Spleen (tissue), 7 donors: ENCODE measurements around the gene MCF2L.

ENCODE experiments used
- CTCF ChIP-seq, 11 experiments: fragments of 200-600 bp in 7 of 11; fragments of 450-650 bp in 4 of 11; sonication (generic) in 4 of 11; IDR thresholded peaks in 8 of 11; conservative IDR thresholded peaks in 3 of 11; 1 replicate in 7 of 11; 2 replicates in 4 of 11; pipeline versions ENCODE4 v1.4.0 to v1.8.0; 2016 to 2021; ENCODE audit warnings: antibody characterized with exemption in 11 of 11, inconsistent platforms in 4 of 11, mild to moderate bottlenecking in 1 of 11
- POLR2A ChIP-seq, 3 donors: fragments of 450-650 bp; IDR thresholded peaks; one replicate each; pipeline ENCODE4 v1.5.1; 2017; ENCODE audit warnings: antibody characterized with exemption in 3 of 3, mild to moderate bottlenecking in 1 of 3
- donor health status: DM: no; HTN: no; CAD: no; lungs with moderate emphysema.
- donor health status: DM: no; HTN: no; CAD: no.
- donor health status: DM: no; HTN: no; CAD: no.

- TF ChIP-seq CTCF (IDR thresholded peaks at IDR 0.05 in 8 of 11, conservative IDR thresholded peaks at IDR 0.05 in 3 of 11) (no peak), POLR2A (IDR thresholded peaks at IDR 0.05) (no peak)
These were observed 63.3 kb downstream of the MCF2L start for GRCh38 chr13:113032291-113032690.
